H9 (cell line): Measurements from ENCODE around the gene EDIL3. TPM values are rescaled to one million over a fixed set of nuclear protein-coding genes. Genes with fewer than 3 reads are reported as not detected.

Experiments
- DNase-seq: peaks from one replicate; pipeline ENCODE4 v3.0.0-alpha.2; 2017
- H2AFZ ChIP-seq: one replicate; pipeline ENCODE4 v1.6.1; 2013; ENCODE audit warnings: mild to moderate bottlenecking, low read length, control low read depth, moderate library complexity
- H2AK5ac ChIP-seq: 2 replicates; pipeline ENCODE4 v1.6.1; 2013; ENCODE audit warnings: low read length, control low read depth, mixed read lengths; ENCODE audit not compliant: insufficient read length
- H2BK120ac ChIP-seq: one replicate; pipeline ENCODE4 v1.6.1; 2013; ENCODE audit warnings: low read depth, mild to moderate bottlenecking, low read length, control low read depth, inconsistent platforms; ENCODE audit not compliant: poor library complexity, severe bottlenecking
- H2BK12ac ChIP-seq: 2 replicates; pipeline ENCODE4 v1.6.1; 2013; ENCODE audit warnings: low read length, control low read depth, mixed read lengths, low read depth; ENCODE audit not compliant: insufficient read length
- H2BK15ac ChIP-seq: 2 replicates; pipeline ENCODE4 v1.6.1; 2013; ENCODE audit warnings: low read depth, low read length, control low read depth
- H2BK20ac ChIP-seq: one replicate; pipeline ENCODE4 v1.6.1; 2013; ENCODE audit warnings: low read depth, mild to moderate bottlenecking, low read length, control low read depth, inconsistent platforms; ENCODE audit not compliant: poor library complexity, severe bottlenecking
- H2BK5ac ChIP-seq: 2 replicates; pipeline ENCODE4 v1.6.1; 2013; ENCODE audit warnings: low read length, control low read depth, mixed read lengths; ENCODE audit not compliant: insufficient read length
- H3K14ac ChIP-seq: 2 replicates; pipeline ENCODE4 v1.6.1; 2013; ENCODE audit warnings: low read length, control low read depth; ENCODE audit not compliant: insufficient read depth
- H3K18ac ChIP-seq: 2 replicates; pipeline ENCODE4 v1.6.1; 2013; ENCODE audit warnings: low read depth, mild to moderate bottlenecking, mixed read lengths, low read length, control low read depth; ENCODE audit not compliant: insufficient read length
- H3K23ac ChIP-seq: 2 replicates; pipeline ENCODE4 v1.6.1; 2013; ENCODE audit warnings: low read length, control low read depth, mixed read lengths, low read depth; ENCODE audit not compliant: insufficient read length
- H3K23me2 ChIP-seq: 2 replicates; pipeline ENCODE4 v1.6.1; 2013; ENCODE audit warnings: low read depth, mild to moderate bottlenecking, mixed read lengths, low read length, control low read depth; ENCODE audit not compliant: insufficient read length, poor library complexity, severe bottlenecking
- H3K27ac ChIP-seq: 2 replicates; pipeline ENCODE4 v1.5.1; 2013; ENCODE audit warnings: low read length, control low read depth, mixed read lengths, low read depth; ENCODE audit not compliant: insufficient read length
- H3K27me3 ChIP-seq: 2 replicates; pipeline ENCODE4 v1.6.1; 2013; ENCODE audit warnings: low read length, control low read depth, inconsistent platforms; ENCODE audit not compliant: insufficient read depth
- H3K4ac ChIP-seq: 2 replicates; pipeline ENCODE4 v1.6.1; 2013; ENCODE audit warnings: low read depth, mild to moderate bottlenecking, control low read depth, inconsistent platforms, low read length, moderate library complexity
- H3K4me1 ChIP-seq: 2 replicates; pipeline ENCODE4 v1.6.1; 2013; ENCODE audit warnings: low read length, control low read depth, inconsistent platforms; ENCODE audit not compliant: insufficient read depth
- H3K4me2 ChIP-seq: 2 replicates; pipeline ENCODE4 v1.6.1; 2013; ENCODE audit warnings: low read length, control low read depth, mixed read lengths; ENCODE audit not compliant: insufficient read length, insufficient read depth
- H3K56ac ChIP-seq: 2 replicates; pipeline ENCODE4 v1.6.1; 2013; ENCODE audit warnings: low read depth, mild to moderate bottlenecking, mixed read lengths, low read length, control low read depth; ENCODE audit not compliant: insufficient read length
- H3K79me1 ChIP-seq: 2 replicates; pipeline ENCODE4 v1.6.1; 2013; ENCODE audit warnings: low read depth, mild to moderate bottlenecking, moderate library complexity, low read length, control low read depth, inconsistent platforms; ENCODE audit not compliant: insufficient read depth, poor library complexity, severe bottlenecking
- H3K79me2 ChIP-seq: 2 replicates; pipeline ENCODE4 v1.6.1; 2013; ENCODE audit warnings: low read length, control low read depth, inconsistent platforms; ENCODE audit not compliant: insufficient read depth
- H3K9ac ChIP-seq: 2 replicates; pipeline ENCODE4 v1.6.1; 2013; ENCODE audit warnings: low read length, control low read depth, mixed read lengths; ENCODE audit not compliant: insufficient read length; ENCODE audit errors: extremely low read depth
- H3K9me3 ChIP-seq: one replicate; pipeline ENCODE4 v1.6.1; 2013; ENCODE audit warnings: low read depth, low read length, inconsistent platforms; ENCODE audit not compliant: control insufficient read depth
- H3T11ph ChIP-seq: one replicate; pipeline ENCODE4 v1.6.1; 2013; ENCODE audit warnings: mild to moderate bottlenecking, low read length, control low read depth, inconsistent platforms
- H4K20me1 ChIP-seq: one replicate; pipeline ENCODE4 v1.6.1; 2013; ENCODE audit not compliant: control insufficient read depth, insufficient read length, insufficient read depth
- H4K5ac ChIP-seq: 2 replicates; pipeline ENCODE4 v1.6.1; 2013; ENCODE audit warnings: low read depth, mild to moderate bottlenecking, mixed read lengths, low read length, control low read depth; ENCODE audit not compliant: insufficient read length
- H4K8ac ChIP-seq: replicated peaks from 2 replicates; pipeline ENCODE4 v1.6.1; 2013; ENCODE audit warnings: low read length, control low read depth, mixed read lengths, low read depth; ENCODE audit not compliant: insufficient read length
- H4K91ac ChIP-seq: 2 replicates; pipeline ENCODE4 v1.6.1; 2013; ENCODE audit warnings: low read depth, mild to moderate bottlenecking, moderate library complexity, mixed read lengths, low read length, control low read depth; ENCODE audit not compliant: insufficient read length
- H3K27ac Mint-ChIP-seq, 3 experiments: 2 replicates in 2 of 3; 3 replicates in 1 of 3; pipeline ENCODE4 v1.8.0; 2020 to 2021; ENCODE audit warnings: mixed read lengths in 3 of 3, mild to moderate bottlenecking in 1 of 3, moderate library complexity in 1 of 3
- H3K27me3 Mint-ChIP-seq: 2 replicates; pipeline ENCODE4 v1.8.0; 2021; ENCODE audit warnings: low read depth, mild to moderate bottlenecking, moderate library complexity, mixed read lengths
- H3K36me3 Mint-ChIP-seq, 3 experiments: 2 replicates in 2 of 3; 3 replicates in 1 of 3; pipeline ENCODE4 v1.8.0; 2020 to 2021; ENCODE audit warnings: low read depth in 3 of 3, mixed read lengths in 3 of 3; ENCODE audit not compliant: insufficient read depth in 1 of 3
- H3K4me1 Mint-ChIP-seq, 2 experiments: 2 replicates each; pipeline ENCODE4 v1.8.0; 2020; ENCODE audit warnings: mixed read lengths in 2 of 2
- H3K4me3 Mint-ChIP-seq, 2 experiments: 2 replicates in 1 of 2; 3 replicates in 1 of 2; pipeline ENCODE4 v1.8.0; 2020 to 2021; ENCODE audit warnings: mild to moderate bottlenecking in 2 of 2, mixed read lengths in 2 of 2, moderate library complexity in 1 of 2
- H3K9me3 Mint-ChIP-seq, 2 experiments: 2 replicates in 1 of 2; 3 replicates in 1 of 2; pipeline ENCODE4 v1.8.0; 2020; ENCODE audit warnings: mild to moderate bottlenecking in 2 of 2, mixed read lengths in 2 of 2, moderate library complexity in 1 of 2
- CTCF ChIP-seq: fragments of 200-600 bp; sonication (generic); conservative IDR thresholded peaks from 3 replicates; pipeline ENCODE4 v1.8.0; 2021; ENCODE audit warnings: antibody characterized with exemption, mild to moderate bottlenecking
- WGBS: extraction: QIAGEN DNeasy Blood & Tissue Kit; methylation state at CpG from one replicate; pipeline ENCODE4 v1.1.7; 2013; ENCODE audit warnings: missing lambda C conversion rate, low lambda C conversion rate, mixed read lengths; ENCODE audit not compliant: insufficient read length; ENCODE audit errors: extremely low coverage; 5-methylcytosine and 5-hydroxymethylcytosine counted together
- total RNA-seq: library from RNA; stranded (reverse); gene quantifications from 2 replicates; pipeline ENCODE4 v1.2.1, GENCODE V29; 2021

EDIL3 gene
- total RNA-seq, 1 experiment from 2014 or later: 61.9 TPM

- H3K23me2 ChIP-seq: no peaks in the 10 kb centered on the region
- no peak overlapping the region for H2BK15ac ChIP-seq
- Mint-ChIP-seq H3K4me1 (peaks cover 9 to 25% of the 10 kb centered on the region in 2 experiments), H3K4me3 (no peak overlapping the region), H3K9me3 (peaks cover 2% of the 10 kb centered on the region in 2 experiments; a peak in 3 of 5 replicates), H3K27ac (no peak overlapping the region), H3K27me3 (no peaks in the 10 kb centered on the region), H3K36me3 (peaks cover 0 to 5% (median 5%) of the 10 kb centered on the region in 3 experiments; a peak in 3 of 7 replicates)
- H3K4me2 ChIP-seq: no peak overlapping the region
- no peak overlapping the region for H3K14ac ChIP-seq
- no peak overlapping the region for H3K18ac ChIP-seq
- H4K8ac ChIP-seq: no peak overlapping the region
- no CpG with 5 or more reads among the region's 1 CpG for WGBS
- H4K20me1 ChIP-seq: no peaks in the 10 kb centered on the region
- H3K27me3 ChIP-seq: no peaks in the 10 kb centered on the region
- H3K9ac ChIP-seq: no peak overlapping the region
- no peak overlapping the region for H3K56ac ChIP-seq
- no peak overlapping the region for H2AFZ ChIP-seq
- H2BK20ac ChIP-seq: no peak overlapping the region
- H4K5ac ChIP-seq: no peak overlapping the region
- no peak overlapping the region for H2AK5ac ChIP-seq
- H3K23ac ChIP-seq: no peak overlapping the region
- H3K4ac ChIP-seq: no peak overlapping the region
- H3K79me1 ChIP-seq: no peaks in the 10 kb centered on the region
- H2BK120ac ChIP-seq: no peak overlapping the region
- no peak overlapping the region for H3T11ph ChIP-seq
- H3K79me2 ChIP-seq: no peaks in the 10 kb centered on the region
- DNase-seq: no peak
- TF ChIP-seq CTCF: no peak
- H4K91ac ChIP-seq: no peak overlapping the region
- H3K27ac ChIP-seq: no peak overlapping the region
- no peak overlapping the region for H2BK5ac ChIP-seq
- no peaks in the 10 kb centered on the region; the same call in 1 of the 2 replicates for H3K4me1 ChIP-seq
- H3K9me3 ChIP-seq: no peaks in the 10 kb centered on the region
- no peak overlapping the region for H2BK12ac ChIP-seq
Observed at GRCh38 chr5:84433461-84433860, 48.8 kb upstream of the EDIL3 start.
